Body of pancreas (tissue), 4 donors: Measurements from ENCODE around the gene CAMTA1.

Experiments used
- CTCF ChIP-seq, 7 experiments: fragments of 450-650 bp in 4 of 7; fragments of 200-600 bp in 3 of 7; sonication (generic) in 3 of 7; IDR thresholded peaks; one replicate each; pipeline ENCODE4 v1.5.1; 2016 to 2019; ENCODE audit warnings: antibody characterized with exemption in 7 of 7
- POLR2A ChIP-seq, 3 donors: fragments of 450-650 bp; IDR thresholded peaks; one replicate each; pipeline ENCODE4 v1.6.1; 2016; ENCODE audit warnings: antibody characterized with exemption in 3 of 3, mild to moderate bottlenecking in 2 of 3

DNA sequence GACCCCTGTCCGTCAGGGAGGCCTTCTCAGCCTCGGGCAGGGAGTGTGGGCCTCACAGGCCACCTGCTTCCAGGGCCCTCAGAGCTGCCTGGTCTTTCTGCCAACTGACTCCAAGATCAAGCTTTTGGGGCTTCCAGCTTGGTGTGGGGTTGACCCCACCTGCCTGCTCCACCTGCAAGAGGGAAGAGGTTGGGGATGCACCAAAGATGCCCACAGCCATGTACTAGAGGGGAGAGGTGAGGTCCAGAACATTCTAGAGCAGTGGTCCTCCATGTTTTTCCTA, 719.1 kb downstream of the CAMTA1 start:
- no peak for TF ChIP-seq CTCF (IDR thresholded peaks at IDR 0.05)
- no peak for TF ChIP-seq POLR2A (IDR thresholded peaks at IDR 0.05)
